GDM1 (cell line): Measurements from ENCODE around the gene FAM118A.

Experiments used
- DNase-seq: peaks from one replicate; lab custom pipeline; 2025; lab: John Stamatoyannopoulos, UW

FAM118A gene

DNA sequence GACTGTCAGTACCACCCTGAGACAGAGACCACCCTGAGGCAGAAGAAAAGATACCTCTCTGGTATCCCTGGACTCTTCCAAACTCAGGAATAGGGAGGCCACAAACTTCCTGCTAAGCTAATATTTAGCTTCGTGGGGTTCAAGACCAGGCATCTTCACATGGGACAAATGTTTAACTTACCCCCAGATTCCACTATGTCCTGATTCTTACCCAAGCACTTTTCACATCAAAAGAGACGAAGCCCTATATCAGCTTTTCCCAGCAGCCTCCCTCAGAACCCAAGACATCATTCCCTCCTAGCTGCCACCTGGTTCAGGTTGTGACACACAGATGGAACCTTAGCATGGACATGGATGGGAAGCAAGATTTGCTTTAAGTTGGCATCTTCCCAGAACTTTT is 71.6 kb downstream of the FAM118A start:
- no peak for DNase-seq

DNA sequence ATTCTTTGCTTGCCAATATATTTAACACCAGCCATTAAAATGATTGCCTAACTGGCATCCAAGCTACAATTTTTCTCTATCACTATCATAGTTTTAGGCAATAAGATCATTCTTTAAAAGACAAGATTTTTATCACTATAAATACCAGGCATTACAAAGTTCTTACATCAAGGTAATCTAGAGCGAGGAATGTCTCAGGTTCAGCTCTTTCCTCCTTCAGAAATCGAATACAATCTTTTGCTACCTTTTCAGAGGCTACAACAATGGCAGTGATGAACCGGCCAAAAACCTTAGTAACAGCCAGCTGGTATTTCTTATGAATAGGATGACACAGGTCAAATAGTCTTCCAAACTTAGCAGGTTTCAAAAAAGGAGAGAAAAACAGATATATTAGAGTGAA is 79.8 kb downstream of the FAM118A start:
- no peak for DNase-seq
